WTC11 (cell line): ENCODE measurements around the gene XAGE3. TPM values are rescaled to one million over a fixed set of nuclear protein-coding genes. Genes with fewer than 3 reads are reported as not detected.

ENCODE experiments used
- ATAC-seq: fragments of 200-7000 bp; cut with Tn5 transposase; 2 replicates; pipeline ENCODE4 v1.10.0; 2021; ENCODE audit warnings: mild to moderate bottlenecking, moderate library complexity
- CTCF ChIA-PET: fragments of 300-600 bp; sonication (Branson Sonifier 250); formaldehyde crosslinking; loops from one replicate; lab custom pipeline; 2021; ENCODE audit warnings: antibody characterized with exemption; lab: Charles Lee
- POLR2A ChIA-PET: fragments of 350-600 bp; sonication (Branson Sonifier 250); formaldehyde crosslinking; loops from one replicate; lab custom pipeline; 2021; ENCODE audit warnings: antibody characterized with exemption; lab: Charles Lee
- DNase-seq: peaks from one replicate; pipeline ENCODE4 v3.0.0; 2021; ENCODE audit warnings: low spot score
- H3K27ac Mint-ChIP-seq: 2 replicates; pipeline ENCODE4 v1.8.0; 2021; ENCODE audit warnings: mixed read lengths
- H3K27me3 Mint-ChIP-seq: 2 replicates; pipeline ENCODE4 v1.8.0; 2021; ENCODE audit warnings: low read depth, mild to moderate bottlenecking, moderate library complexity, mixed read lengths
- H3K36me3 Mint-ChIP-seq: 2 replicates; pipeline ENCODE4 v1.8.0; 2021; ENCODE audit warnings: mixed read lengths
- H3K4me1 Mint-ChIP-seq: 2 replicates; pipeline ENCODE4 v1.8.0; 2022; ENCODE audit warnings: mixed read lengths
- H3K4me3 Mint-ChIP-seq: 2 replicates; pipeline ENCODE4 v1.8.0; 2021; ENCODE audit warnings: mild to moderate bottlenecking, moderate library complexity, mixed read lengths
- H3K9me3 Mint-ChIP-seq: 2 replicates; pipeline ENCODE4 v1.8.0; 2021; ENCODE audit warnings: mixed read lengths
- AFF4 ChIP-seq: sonication (generic); formaldehyde crosslinking; IDR thresholded peaks from 2 replicates; pipeline ENCODE4 v1.8.1; 2023; ENCODE audit warnings: mild to moderate bottlenecking, missing genetic modification reagents, borderline replicate concordance
- ARID4B ChIP-seq: sonication (generic); formaldehyde crosslinking; IDR thresholded peaks from 2 replicates; pipeline ENCODE4 v1.8.0; 2023; ENCODE audit warnings: missing genetic modification reagents, mild to moderate bottlenecking, borderline replicate concordance
- CBFB ChIP-seq: sonication (generic); formaldehyde crosslinking; IDR thresholded peaks from 2 replicates; pipeline ENCODE4 v1.8.1; 2022; ENCODE audit warnings: mild to moderate bottlenecking, low read depth, missing genetic modification reagents
- E2F5 ChIP-seq: sonication (generic); formaldehyde crosslinking; IDR thresholded peaks from 2 replicates; pipeline ENCODE4 v1.8.1; 2022; ENCODE audit warnings: mild to moderate bottlenecking, moderate library complexity, missing genetic modification reagents
- ESRRA ChIP-seq: sonication (generic); formaldehyde crosslinking; IDR thresholded peaks from 2 replicates; pipeline ENCODE4 v1.8.1; 2022; ENCODE audit warnings: mild to moderate bottlenecking, missing genetic modification reagents, borderline replicate concordance
- MLX ChIP-seq: sonication (generic); formaldehyde crosslinking; IDR thresholded peaks from 2 replicates; pipeline ENCODE4 v1.8.1; 2023; ENCODE audit warnings: mild to moderate bottlenecking, missing genetic modification reagents, moderate library complexity
- NFYB ChIP-seq: sonication (generic); formaldehyde crosslinking; conservative IDR thresholded peaks from 2 replicates; pipeline ENCODE4 v1.8.0; 2022; ENCODE audit warnings: low read depth, missing genetic modification reagents
- TEAD1 ChIP-seq: sonication (generic); formaldehyde crosslinking; IDR thresholded peaks from 2 replicates; pipeline ENCODE4 v1.8.0; 2022; ENCODE audit warnings: mild to moderate bottlenecking, missing genetic modification reagents
- ZNF317 ChIP-seq: sonication (generic); formaldehyde crosslinking; IDR thresholded peaks from 2 replicates; pipeline ENCODE4 v1.8.1; 2023; ENCODE audit warnings: low read depth, mild to moderate bottlenecking, moderate library complexity, missing genetic modification reagents, borderline replicate concordance
- ZNF423 ChIP-seq: fragments of 250-450 bp; sonication (Bioruptor Pico); IDR thresholded peaks from 2 replicates; pipeline ENCODE4 v2.1.2; 2022; ENCODE audit warnings: mild to moderate bottlenecking, moderate library complexity
- ZNF512 ChIP-seq: sonication (generic); formaldehyde crosslinking; IDR thresholded peaks from 2 replicates; pipeline ENCODE4 v1.8.1; 2022; ENCODE audit warnings: missing genetic modification reagents, borderline replicate concordance
- total RNA-seq: library from RNA; stranded (reverse); gene quantifications from 3 replicates; pipeline ENCODE4 v1.2.3, GENCODE V29; 2021

Gene XAGE3
- total RNA-seq, 1 experiment from 2014 or later = not detected

- no peaks in the 10 kb centered on the region for H3K36me3 Mint-ChIP-seq
- TF ChIP-seq TEAD1 (CRISPR knock-in tag) (no peak), ESRRA (CRISPR knock-in tag) (no peak), AFF4 (CRISPR knock-in tag) (no peak), ZNF423 (CRISPR knock-in tag) (no peak), CBFB (CRISPR knock-in tag) (no peak), ZNF317 (CRISPR knock-in tag) (no peak)
- TF ChIP-seq, all 79 proteins: peak for 0
- Mint-ChIP-seq H3K27me3 (no peaks in the 10 kb centered on the region), H3K27ac (no peak overlapping the region), H3K9me3 (peaks cover 5% of the 10 kb centered on the region), H3K4me3 (no peak overlapping the region), H3K4me1 (no peaks in the 10 kb centered on the region)
- ATAC-seq = no peak
- ChIA-PET CTCF (no interaction called here), POLR2A (no interaction called here)
- no peak for DNase-seq
Measured at GRCh38 chrX:52824608-52825007, 43.3 kb downstream of the XAGE3 start.

- TF ChIP-seq E2F5 (CRISPR knock-in tag) = no peak
- no peak for TF ChIP-seq MLX (CRISPR knock-in tag)
- no peak for TF ChIP-seq ZNF512 (CRISPR knock-in tag)
- TF ChIP-seq NFYB (CRISPR knock-in tag) = no peak
- no peak for TF ChIP-seq ARID4B (CRISPR knock-in tag)
- no peaks in the 10 kb centered on the region for H3K36me3 Mint-ChIP-seq
- H3K4me3 Mint-ChIP-seq = no peak overlapping the region
- no peaks in the 10 kb centered on the region for H3K27me3 Mint-ChIP-seq
- no peaks in the 10 kb centered on the region for H3K4me1 Mint-ChIP-seq
- CTCF ChIA-PET = no interaction called here
- DNase-seq (no peak), ATAC-seq (no peak)
- POLR2A ChIA-PET = no interaction called here
- no peaks in the 10 kb centered on the region for H3K9me3 Mint-ChIP-seq
- H3K27ac Mint-ChIP-seq = no peak overlapping the region
Measured at GRCh38 chrX:52821079-52821760, 46.7 kb downstream of the XAGE3 start.
